GM18498 (cell line): ENCODE results near the gene ABO.
"Not testable (repeated sequence)": the region's sequence is repeated elsewhere in the genome, so short reads cannot be mapped to it uniquely, and the experiment has no call there.

Source experiments
- ATAC-seq: cut with Tn5 transposase; IDR thresholded peaks from one replicate; pipeline ENCODE4 v1.9.1; 2021; ENCODE audit warnings: mild to moderate bottlenecking, moderate library complexity; ENCODE audit not compliant: unreplicated experiment

ABO gene

DNA sequence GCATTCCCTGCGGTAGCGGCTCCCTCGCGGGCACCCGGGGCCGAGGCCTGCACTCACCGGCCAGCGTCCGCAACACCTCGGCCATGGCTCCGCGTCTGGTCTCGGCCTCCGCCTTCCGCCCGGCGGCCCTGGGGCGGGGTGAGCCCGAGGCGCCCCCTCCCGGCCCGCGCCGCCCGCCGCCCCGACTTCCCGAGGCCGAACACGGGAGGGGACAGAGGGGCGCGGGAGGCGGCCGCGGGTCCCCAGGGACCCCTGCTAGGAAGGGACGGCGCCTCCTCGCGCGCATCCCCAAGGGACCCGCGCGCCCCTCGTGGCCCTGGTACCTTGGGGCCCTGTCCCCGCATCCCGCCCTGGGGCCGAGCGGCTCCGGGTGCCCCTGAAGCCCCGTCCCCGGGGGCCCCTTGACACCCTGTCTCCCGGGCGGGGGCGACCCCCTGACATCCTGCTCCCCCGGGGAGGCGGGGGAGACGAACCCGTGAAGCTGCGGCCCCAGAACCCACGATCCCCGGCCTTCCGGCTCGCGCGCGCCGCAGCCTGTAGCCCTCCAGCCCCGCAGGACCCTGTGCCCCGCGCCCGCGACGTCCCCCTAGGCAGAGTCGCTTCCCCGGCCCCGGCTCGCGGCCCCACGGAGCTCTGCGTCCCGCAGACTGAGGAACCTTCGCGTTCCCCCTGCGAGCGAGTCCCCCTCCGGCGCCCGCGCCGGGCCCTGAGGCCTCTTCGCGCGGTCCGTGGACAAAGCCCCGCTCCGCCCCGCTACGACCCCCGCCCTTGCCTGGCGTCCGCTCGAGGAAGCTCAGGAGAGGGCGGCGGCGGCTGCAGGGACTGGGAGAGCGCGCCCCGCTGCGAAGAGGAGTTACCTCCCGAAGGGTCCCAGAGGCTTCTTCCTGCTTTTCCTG, at the start of gene ABO:
ABO (minus strand) TSS at position 97 of the 896 bp plus-strand sequence.
- no peak for ATAC-seq

DNA sequence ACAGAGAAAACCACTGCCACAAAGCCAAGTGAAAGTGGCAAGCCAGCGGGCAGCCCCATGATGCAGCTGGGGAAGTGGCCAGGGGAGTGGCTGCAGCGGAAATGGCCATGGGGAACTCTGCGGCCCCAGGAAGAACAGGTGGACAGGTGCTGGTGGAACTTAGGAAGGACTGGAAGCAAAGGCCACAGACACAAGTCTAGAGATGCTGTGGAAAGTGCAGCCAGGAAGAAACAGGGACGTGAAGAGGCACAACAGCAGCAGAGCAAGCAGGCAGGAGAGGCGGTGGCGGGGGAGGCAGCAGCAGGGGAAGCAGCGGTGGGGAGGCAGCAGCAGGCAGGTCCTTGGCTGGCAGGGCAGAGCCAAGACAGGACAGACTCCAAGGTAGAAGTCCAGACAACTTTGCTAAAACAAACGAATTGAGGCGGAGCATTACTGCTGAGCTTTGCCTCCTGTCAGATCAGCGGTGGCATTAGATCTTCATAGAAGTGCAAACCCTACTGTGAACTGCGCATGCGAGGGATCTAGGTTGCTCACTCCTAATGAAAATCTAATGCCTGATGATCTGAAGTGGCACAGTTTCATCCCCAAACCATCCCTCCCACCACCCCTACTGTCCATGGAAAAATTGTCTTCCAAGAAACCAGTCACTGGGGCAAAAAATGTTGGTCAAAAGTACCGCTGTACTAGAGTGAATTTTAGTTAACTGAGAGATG, 49.1 kb upstream of the ABO start:
- no peak for ATAC-seq

DNA sequence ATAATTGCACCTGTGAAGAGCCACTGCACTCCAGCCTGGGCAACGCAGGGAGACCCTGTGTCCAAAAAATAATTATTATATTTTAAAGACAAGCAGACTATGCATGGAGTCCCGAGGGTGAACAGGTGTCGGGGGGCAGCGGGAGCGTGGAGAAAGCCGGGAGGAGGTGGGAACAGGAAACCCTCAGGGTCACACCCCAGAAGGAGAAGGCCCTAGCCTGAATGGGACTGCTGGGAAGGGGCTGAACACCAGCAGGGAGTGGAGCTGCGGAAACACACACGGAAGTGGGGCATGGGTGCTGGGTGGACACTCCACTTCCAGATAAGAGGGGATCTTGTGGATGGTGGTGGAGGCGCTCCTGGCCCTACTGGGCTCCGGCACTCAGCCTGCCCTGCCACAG, 48.2 kb upstream of the ABO start:
- ATAC-seq, result no peak

DNA sequence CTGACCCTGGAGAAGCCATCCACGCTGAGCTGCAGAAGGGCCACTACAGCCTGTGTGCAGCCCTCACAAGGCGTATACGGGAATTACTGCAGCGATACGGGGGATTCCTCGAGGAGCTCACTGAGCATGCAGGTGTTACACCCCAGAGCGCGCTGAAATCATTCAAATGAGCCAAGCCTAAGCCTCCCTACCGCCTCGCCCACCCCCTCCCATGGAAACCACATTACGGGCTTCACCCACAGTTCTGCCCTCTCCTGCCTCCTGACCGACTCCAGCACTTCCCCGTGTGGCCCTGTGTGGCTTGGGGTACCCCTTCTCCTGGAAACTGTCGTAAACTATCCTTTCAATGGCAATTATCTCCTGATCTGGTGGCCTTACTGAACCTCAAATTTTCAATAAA, 47.7 kb upstream of the ABO start:
- no peak for ATAC-seq

DNA sequence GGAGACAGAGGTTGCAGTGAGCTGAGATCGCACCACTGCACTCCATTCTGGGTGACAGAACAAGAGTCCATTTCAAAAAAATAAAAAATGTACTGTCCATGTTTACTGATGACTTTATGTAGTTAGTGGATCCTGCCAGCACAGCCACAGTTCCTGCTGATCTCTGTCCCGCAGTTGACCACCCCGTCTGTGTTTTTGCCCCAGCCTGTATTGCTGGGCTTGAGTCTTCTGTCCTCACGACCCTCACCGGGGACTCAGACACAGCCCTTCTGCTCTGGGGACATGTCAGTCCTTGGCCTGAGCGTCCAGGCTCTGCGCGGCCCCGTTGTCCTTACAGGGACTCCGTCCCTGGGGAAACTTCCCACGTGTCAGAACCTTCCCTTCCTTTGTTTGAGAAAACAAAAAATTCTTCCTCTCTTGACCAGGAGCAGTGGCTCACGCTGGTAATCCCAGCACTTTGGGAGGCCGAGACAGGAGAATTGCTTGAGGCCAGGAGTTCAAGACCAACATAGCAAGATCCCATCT, 46.5 kb upstream of the ABO start:
- ATAC-seq, result no peak

DNA sequence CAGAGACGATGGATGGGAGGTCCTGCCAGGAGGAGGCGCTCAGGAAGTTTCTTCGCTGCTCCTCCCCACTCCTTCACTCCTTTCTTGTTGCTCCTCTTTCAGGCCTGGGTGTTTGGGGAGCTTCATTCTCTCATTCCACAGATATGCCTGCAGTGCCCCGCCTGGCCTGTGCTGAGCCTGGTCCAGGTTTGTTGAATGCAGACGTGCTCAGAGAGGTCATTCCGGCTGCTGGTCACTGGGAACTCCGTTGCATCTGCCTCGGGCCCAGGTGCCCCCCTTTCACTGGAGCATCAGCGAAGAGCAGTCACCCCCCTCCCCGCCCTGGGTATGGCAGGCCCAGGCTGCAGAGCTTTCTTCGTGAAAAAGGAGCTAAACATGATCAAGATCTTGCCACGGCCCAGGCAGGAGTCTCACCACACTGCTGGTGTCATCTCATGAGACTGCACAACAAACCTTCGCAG, 45.5 kb upstream of the ABO start:
- ATAC-seq, result no peak

DNA sequence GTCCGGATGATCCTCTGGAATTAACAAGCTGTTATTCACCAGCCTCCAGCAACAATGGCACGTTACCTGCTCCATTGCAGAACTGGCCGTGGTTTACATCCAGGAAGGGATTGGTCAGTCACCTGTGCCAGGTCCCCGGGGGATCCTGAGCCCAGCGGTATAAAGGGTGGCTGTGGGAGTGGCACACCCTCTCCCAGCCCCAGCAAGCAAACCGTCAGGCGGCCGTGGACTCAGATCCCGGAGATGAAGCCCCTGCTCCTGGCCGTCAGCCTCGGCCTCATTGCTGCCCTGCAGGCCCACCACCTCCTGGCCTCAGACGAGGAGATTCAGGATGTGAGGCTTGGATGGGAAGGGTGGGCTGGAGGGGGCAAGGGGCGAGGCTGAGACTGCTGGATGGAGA, 42.5 kb upstream of the ABO start:
- not testable (repeated sequence) for ATAC-seq

DNA sequence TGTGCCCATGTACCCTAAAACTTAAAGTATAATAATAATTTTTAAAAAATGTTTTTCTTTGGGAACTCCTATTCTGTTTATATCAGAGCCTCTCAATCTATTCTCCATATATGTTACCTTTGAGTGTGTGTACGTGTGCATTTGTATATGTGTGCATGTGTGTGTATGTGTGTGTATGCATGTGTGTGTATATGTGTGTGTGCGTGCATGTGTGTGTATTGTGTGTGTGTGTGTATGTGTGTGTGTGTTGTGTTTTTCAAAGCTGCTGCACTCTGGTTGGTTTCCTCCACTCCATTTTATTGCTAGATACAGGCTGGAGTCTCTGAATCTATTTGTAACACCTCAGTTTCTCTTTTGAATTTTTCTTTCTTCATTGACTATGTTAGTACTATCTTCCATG, 41.0 kb upstream of the ABO start:
- no peak for ATAC-seq

DNA sequence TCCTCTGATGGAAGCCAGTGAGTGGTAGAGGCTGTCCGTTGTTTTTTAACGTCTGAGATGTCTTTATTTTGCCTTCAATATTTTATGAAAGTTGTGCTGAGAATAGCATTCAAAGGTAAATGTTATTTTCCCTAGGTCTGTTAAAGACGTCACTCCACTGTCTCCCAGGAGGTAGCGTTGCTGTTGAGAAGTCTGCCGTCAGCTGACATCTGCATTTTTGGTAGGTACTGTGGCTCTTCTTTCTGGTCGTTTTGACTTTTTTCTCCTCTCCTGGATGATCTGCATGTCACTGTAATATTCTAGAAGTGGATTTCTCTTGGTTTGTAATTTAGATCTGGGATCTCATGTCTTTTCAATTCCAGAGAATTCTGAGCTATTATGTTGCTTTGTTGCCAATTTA, 34.6 kb upstream of the ABO start:
- ATAC-seq, result no peak

DNA sequence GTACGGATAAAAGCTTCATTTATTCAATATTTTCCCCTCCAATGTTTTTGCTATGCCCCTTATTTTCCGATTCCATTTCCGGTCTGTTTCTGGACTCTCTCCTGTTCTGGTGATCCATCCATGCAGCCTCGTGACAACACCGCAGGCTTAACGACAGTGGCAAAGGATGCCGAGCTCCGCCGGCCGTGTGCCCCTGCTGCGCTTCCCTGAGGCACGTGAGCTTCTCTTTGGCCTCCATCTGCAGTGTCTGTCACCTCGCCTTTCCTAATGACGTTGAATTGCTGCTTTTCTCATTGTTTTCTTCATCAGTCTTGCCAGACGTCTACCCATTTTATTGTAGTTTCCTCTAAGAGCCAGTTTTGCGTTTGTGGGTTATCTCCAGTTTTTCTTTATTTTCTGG, 32.3 kb upstream of the ABO start:
- ATAC-seq, result no peak

DNA sequence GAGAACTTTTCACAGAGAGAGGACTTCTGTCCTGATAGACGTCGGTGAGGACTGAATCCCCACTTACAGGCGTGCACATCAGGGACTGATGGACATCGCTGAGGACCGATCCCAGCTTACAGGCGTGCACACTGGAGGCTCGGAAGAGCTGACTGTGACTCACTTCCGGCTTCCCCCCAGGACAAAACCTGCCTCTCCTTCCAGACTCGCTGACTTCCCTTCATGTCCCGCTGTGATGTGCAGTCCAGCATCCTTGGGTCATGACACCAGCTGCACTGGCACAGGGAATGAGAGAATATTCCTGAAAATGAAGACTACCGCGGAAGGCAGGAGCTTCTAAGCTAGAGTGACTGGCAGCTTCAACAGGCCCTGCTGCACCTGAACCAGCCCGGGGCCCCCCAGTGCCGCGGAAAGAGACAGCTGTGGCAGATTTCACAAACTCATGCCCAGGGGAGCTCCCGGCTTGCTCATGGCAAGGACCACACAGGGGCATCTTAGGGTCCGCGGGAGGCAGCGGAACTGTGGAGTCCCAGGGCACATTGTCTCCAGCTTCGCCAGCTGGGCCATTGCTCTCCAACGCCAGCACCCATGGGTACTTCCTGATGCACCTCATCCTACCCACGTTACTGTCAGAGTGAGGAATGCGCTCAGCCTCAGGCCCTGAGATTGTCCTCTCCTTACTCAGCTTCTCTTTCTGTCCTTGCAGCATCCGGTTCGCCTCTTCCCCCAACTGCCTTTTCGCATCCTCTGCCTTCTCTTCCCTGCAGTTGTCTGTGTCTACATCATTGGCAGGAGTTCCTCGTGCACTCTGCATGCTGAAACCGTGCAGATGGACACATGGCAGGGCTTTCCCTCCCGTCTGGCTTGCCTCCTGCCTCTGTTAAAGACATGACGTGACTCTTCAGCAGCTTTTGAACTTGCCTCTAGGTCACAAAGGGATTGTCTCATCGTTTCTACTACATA, 31.5 kb upstream of the ABO start:
- no peak for ATAC-seq

DNA sequence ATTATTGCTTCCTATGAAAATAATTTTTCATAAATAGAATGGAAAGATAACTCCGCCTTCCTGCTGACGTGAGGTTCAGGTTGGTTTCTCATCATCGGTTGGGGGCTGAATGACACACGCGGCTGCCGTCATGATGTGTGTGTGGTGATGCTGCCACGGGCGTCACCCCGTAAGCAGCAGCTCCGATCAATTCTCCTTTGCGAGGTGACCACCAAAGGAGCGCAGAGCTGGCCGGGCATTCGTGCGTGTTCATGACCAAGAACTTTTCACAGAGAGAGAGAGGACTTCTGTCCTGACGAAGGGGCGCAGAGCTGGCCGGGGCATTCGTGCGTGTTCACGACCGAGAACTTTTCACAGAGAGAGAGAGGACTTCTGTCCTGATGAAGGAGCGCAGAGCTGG, 30.7 kb upstream of the ABO start:
- no peak for ATAC-seq

DNA sequence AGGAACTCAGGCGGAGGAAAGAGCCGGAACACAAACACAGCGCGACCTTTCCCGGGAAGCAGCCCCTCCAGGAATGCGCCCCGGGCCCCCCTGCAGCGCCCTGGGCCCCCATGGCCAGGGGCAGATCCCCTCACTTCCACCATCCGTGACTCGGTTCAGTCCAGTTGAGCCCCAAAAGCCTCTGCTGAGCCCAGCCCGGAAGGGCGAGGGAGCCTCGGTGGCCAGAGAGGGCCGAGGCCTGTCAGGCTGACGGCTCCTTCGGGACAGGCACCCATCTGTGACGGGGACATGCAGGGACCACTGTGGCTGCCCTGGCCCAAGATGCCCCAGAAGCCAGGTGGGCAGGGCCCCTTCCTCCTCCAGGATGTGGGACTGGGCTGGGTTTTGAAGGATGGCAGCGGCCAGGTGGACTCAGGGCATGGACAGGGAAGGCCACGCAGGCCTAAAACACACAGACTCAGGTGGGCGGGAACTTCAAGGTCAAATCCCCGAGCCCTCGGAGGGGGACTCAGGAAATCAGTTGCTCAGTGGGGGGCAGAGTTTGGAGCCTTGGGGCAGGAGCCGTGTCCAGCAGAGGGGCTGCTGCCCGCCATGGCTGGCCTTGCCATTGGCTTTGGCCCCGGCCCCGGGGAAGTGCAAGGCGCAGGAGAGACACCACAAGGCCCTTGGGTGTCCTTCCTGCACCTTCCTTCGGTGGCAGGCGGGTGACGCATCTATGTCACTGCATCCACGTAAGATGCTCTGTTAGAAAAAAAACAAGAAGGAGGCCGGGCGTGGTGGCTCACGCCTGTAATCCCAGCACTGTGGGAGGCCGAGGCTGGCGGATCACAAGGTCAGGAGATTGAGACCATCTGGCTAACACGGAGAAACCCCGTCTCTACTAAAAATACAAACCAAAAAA, 29.7 kb upstream of the ABO start:
- no peak for ATAC-seq

DNA sequence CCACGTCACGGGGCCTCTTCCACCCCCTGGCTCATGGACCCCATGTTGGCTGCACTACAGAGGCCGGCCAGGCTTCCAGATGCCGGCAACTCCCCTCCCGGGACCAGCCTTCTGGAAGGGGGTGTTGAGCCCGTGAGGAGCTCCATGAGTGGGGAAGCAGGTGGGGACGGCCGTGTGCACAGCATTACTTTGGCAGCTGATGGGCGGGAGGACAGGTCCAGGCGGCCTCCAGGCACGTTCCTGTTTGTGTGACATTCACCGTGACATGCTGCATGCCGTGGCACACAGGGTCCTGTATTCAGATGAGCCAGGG, 29.1 kb upstream of the ABO start:
- ATAC-seq, result no peak

DNA sequence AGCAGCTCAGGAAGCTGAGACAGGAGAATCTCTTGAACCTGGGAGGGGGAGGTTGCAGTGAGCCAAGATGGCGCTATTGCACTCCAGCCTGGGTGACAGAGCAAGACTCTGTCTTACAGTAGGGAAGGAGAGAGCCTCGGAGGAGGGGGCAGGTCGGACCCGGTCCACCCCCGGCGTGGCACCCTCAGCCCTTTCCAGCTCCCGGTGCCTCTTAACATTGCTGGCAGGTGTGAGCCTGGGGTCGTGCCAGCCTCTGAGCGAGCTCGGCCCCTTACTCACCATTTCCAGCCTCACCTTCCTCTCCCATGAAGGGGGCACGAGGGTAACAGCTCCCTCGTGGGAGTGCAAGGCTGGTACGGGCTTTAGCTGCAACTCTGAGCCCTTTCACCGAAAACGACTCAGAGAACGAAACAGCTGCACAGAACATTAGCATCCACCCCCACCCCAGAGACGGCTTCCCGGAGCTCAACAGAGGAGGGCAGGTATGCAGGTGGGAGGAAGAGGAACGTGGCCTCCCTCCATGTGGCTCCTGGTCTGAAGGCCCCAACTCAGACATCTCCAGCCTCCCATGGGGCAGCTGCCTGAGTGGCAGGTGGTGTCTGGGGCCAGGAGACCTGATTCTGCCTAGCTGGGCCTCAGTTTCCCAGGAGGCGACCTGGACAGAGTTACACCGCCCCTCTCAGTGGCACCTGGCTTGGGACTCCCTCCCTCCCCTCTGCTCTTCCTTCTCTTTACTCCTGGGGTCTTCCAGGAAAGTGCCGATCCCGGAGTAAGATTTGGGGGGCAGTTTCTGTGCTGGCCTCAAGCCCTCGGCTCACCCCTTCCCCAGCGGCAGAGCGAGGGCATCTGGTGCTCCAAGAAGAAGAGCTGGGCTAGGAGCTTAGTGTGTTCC, 28.5 kb upstream of the ABO start:
- no peak for ATAC-seq

DNA sequence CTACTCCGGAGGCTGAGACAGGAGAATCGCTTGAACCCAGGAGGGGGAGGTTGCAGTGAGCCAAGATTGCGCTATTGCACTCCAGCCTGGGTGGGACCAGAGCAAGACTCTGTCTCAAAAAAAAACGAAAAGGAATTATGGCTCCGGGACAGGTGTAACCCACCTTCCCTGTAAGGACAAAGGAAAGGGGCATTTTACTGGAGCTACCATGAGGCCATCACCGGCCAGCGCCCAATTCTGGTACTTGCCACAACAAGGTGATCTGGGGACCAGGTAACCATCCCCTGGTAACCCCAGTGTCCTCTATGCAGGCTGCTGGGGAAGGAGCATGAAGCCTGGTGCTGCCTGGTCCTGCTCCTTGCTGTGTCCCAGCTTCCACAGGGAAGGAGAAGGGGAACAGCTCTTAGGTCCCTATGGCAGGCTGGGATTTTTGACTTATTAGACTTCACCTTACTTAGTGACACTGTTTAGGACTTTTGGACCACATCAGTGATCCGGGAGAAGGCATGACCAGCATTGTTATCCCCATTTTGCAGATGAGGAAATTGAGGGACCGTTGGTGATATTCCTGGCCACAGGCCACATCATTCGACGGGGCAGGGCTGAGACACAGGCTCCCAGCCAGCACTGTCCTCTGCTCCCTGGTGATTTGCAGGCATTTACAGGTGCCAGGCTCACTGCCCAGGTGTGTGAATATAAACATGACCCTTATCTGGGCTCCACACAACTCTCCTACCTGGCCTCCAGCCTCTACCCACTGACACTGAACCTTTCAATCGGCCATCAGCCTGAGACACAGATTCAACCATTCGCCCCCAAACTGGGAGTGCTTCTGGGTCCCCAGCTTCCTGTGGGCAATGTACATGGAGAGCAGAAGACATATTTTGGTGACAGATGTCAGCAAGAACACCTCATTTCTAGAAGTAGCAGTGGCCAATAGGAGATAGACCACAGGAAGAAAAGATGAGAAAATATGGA, 26.5 kb upstream of the ABO start:
- ATAC-seq, result no peak

DNA sequence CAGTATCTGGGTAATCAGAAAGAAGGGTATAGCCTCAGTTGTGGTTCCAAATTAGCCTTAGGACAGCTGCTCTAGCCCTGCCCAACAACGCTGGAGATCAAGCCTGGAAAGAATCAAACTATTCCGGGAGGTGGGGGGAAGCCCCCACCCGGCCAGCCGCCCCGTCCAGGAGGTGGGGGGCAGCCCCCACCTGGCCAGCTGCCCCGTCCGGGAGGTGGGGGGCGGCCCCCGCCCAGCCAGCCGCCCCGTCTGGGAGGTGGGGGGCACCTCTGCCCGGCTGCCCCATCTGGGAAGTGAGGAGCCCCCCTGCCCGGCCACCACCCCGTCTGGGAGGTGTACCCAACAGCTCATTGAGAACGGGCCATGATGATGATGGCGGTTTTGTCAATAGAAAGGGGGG, 25.0 kb upstream of the ABO start:
- not testable (repeated sequence) for ATAC-seq

DNA sequence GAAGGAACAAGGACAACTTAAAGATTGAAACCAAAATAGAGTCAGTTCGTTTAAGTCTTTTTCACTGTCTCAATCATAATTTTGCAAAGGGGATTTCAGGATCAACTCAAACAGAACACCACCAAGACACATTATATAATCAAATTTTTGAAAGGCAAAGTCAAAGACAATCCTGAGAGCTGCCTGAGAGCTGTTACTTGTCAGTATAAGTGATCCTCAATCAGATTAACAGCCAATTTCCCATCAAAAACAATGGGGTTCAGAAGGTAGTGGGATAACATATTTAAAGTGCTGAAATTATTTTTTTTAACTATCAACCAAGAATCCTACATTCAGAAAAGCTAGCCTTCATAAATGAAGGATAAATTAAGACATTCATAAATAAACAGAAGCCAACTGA, 19.3 kb upstream of the ABO start:
- ATAC-seq, result no peak
